ENCODE results near the gene COL20A1.
"Not testable (repeated sequence)": the region's sequence is repeated elsewhere in the genome, so short reads cannot be mapped to it uniquely, and the experiment has no call there.

COL20A1 gene

GRCh38 chr20:63375438-63375837 lies 82.5 kb downstream of the COL20A1 start:
- H3K36me3 ChIP-seq (ENCODE audit: control insufficient read depth, insufficient read depth, low read length): no peaks in the 10 kb centered on the region
- H3K9me3 ChIP-seq (ENCODE audit: control insufficient read depth, insufficient read depth, low read length): no peaks in the 10 kb centered on the region
- H3K4me3 ChIP-seq (ENCODE audit: low read depth, low read length): no peak overlapping the region
- H3K27me3 ChIP-seq (ENCODE audit: control insufficient read depth, insufficient read depth, low read length): no peaks in the 10 kb centered on the region
- no peak overlapping the region for H3K9ac ChIP-seq (ENCODE audit: low read depth, low read length)
- no peaks in the 10 kb centered on the region for H3K4me1 ChIP-seq (ENCODE audit: control insufficient read depth, insufficient read depth, low read length)

DNA sequence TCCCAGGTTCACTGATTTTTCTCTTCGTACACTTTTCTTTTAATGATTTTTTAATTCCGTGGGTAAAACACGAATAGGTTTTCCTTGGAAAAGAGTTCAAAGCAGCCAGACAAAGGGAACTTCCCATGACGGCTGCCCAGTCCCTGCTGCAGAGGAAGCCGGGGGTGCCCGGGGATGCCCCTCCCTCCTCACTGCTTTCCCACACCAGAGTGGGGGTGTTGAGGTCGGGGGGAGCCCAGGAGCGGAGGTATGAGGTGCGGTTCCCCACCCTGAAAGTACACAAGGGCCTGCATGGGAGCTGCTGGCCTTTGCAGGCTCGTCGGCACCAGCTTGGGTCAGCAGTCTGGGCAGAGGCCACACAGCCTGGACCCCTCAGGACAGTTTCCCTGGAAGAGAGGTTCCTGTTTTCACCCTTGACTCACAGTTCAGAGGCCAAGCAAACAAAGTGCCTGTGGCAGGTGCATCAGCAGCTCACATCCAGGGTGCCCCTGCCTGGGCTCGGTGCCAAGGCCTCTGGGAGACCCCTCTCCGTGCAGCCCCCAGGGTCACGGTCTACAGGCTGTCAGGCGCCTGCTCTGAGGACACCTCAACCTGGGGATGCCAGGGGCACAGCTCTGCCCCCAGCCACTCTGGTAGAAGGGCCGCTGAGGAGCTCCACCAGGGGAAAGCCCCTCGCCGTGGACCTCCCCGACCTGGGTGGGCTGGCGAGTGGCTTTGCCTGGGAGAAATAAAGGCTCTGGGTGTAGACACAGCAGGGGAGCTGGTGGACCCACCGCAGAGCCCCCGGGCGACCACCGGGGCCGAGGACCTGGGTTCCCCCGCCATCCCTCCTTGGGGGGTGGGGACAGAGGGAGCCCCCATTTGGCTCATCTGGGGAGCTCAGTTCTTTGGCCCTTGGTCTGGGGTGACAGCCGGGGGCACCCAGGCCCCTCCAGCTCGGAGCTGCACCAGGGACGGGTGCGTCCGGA lies 83.6 kb downstream of the COL20A1 start:
- Histone ChIP-seq H3K4me3 (ENCODE audit: low read depth, low read length) (no peak overlapping the region), H3K9ac (ENCODE audit: low read depth, low read length) (no peak overlapping the region), H3K27me3 (ENCODE audit: control insufficient read depth, insufficient read depth, low read length) (no peaks in the 10 kb centered on the region), H3K4me1 (ENCODE audit: control insufficient read depth, insufficient read depth, low read length) (no peaks in the 10 kb centered on the region), H3K9me3 (ENCODE audit: control insufficient read depth, insufficient read depth, low read length) (no peaks in the 10 kb centered on the region), H3K36me3 (ENCODE audit: control insufficient read depth, insufficient read depth, low read length) (no peaks in the 10 kb centered on the region)

GRCh38 chr20:63377256-63377941 lies 84.4 kb downstream of the COL20A1 start:
- H3K27me3 ChIP-seq (ENCODE audit: control insufficient read depth, insufficient read depth, low read length): no peaks in the 10 kb centered on the region

GRCh38 chr20:63377951-63378381 lies 85.0 kb downstream of the COL20A1 start:
- Histone ChIP-seq H3K9ac (ENCODE audit: low read depth, low read length) (no peak overlapping the region), H3K27me3 (ENCODE audit: control insufficient read depth, insufficient read depth, low read length) (no peaks in the 10 kb centered on the region), H3K4me1 (ENCODE audit: control insufficient read depth, insufficient read depth, low read length) (no peaks in the 10 kb centered on the region), H3K36me3 (ENCODE audit: control insufficient read depth, insufficient read depth, low read length) (no peaks in the 10 kb centered on the region), H3K9me3 (ENCODE audit: control insufficient read depth, insufficient read depth, low read length) (no peaks in the 10 kb centered on the region), H3K4me3 (ENCODE audit: low read depth, low read length) (no peak overlapping the region)

More at GRCh38 chr20:63377256-63377941, 84.4 kb downstream of the COL20A1 start:
- Histone ChIP-seq H3K4me1 (ENCODE audit: control insufficient read depth, insufficient read depth, low read length) (no peaks in the 10 kb centered on the region), H3K4me3 (ENCODE audit: low read depth, low read length) (no peak overlapping the region), H3K9me3 (ENCODE audit: control insufficient read depth, insufficient read depth, low read length) (no peaks in the 10 kb centered on the region), H3K9ac (ENCODE audit: low read depth, low read length) (no peak overlapping the region), H3K36me3 (ENCODE audit: control insufficient read depth, insufficient read depth, low read length) (no peaks in the 10 kb centered on the region)

- no peaks in the 10 kb centered on the region for H3K9me3 ChIP-seq (ENCODE audit: control insufficient read depth, insufficient read depth, low read length)
- no peaks in the 10 kb centered on the region for H3K4me1 ChIP-seq (ENCODE audit: control insufficient read depth, insufficient read depth, low read length)
- no peaks in the 10 kb centered on the region for H3K27me3 ChIP-seq (ENCODE audit: control insufficient read depth, insufficient read depth, low read length)
- no peaks in the 10 kb centered on the region for H3K36me3 ChIP-seq (ENCODE audit: control insufficient read depth, insufficient read depth, low read length)
- no peak overlapping the region for H3K4me3 ChIP-seq (ENCODE audit: low read depth, low read length)
- no peak overlapping the region for H3K9ac ChIP-seq (ENCODE audit: low read depth, low read length)
Measured at GRCh38 chr20:63378626-63379025, 85.6 kb downstream of the COL20A1 start.

DNA sequence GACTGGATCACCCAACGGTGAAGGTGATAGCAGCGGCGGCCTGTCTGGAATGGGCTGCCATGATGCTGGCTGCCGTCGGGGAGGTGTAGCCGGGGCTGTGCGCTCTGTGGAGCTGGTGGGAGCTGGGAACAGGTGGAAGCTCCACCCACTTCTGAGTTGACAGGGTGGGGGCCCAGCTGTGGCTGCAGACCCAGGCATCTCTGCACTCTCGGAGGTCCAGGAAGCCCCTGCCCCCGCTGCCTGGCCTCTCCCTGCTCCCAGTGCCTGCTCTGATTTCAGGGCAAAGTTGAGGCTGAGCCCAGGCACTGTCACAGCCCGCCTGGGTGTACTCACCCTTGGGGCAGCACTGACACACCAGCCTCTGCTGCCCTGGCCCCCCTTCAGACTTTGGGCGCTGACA lies 86.3 kb downstream of the COL20A1 start:
- Histone ChIP-seq H3K27me3 (ENCODE audit: control insufficient read depth, insufficient read depth, low read length) (no peaks in the 10 kb centered on the region), H3K9me3 (ENCODE audit: control insufficient read depth, insufficient read depth, low read length) (no peaks in the 10 kb centered on the region), H3K9ac (ENCODE audit: low read depth, low read length) (no peak overlapping the region)

DNA sequence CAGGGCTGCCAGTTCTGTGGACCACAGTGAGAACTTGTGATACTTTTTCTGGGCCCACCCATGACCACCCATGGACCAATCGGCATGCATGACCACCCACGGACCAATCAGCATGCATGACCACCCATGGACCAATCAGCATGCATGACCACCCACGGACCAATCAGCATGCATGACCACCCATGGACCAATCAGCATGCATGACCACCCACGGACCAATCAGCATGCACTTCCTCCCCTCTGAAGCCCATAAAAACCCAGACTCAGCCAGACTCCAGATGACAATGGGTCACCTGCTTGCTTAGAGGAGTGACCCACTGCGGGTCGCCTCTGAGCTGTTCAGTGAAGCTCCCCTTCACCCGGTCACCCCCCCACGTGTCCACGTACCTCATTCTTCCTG lies 86.9 kb downstream of the COL20A1 start:
- H3K4me1 ChIP-seq (ENCODE audit: control insufficient read depth, insufficient read depth, low read length); H3K4me3 ChIP-seq (ENCODE audit: low read depth, low read length); H3K36me3 ChIP-seq (ENCODE audit: control insufficient read depth, insufficient read depth, low read length); H3K27me3 ChIP-seq (ENCODE audit: control insufficient read depth, insufficient read depth, low read length); H3K9ac ChIP-seq (ENCODE audit: low read depth, low read length); H3K9me3 ChIP-seq (ENCODE audit: control insufficient read depth, insufficient read depth, low read length): not testable (repeated sequence)

More for the DNA sequence above, 86.3 kb downstream of the COL20A1 start:
- no peak overlapping the region for H3K4me3 ChIP-seq (ENCODE audit: low read depth, low read length)
- no peaks in the 10 kb centered on the region for H3K4me1 ChIP-seq (ENCODE audit: control insufficient read depth, insufficient read depth, low read length)
- H3K36me3 ChIP-seq (ENCODE audit: control insufficient read depth, insufficient read depth, low read length): no peaks in the 10 kb centered on the region

GRCh38 chr20:63380346-63380870 lies 87.4 kb downstream of the COL20A1 start:
- no peaks in the 10 kb centered on the region for H3K36me3 ChIP-seq (ENCODE audit: control insufficient read depth, insufficient read depth, low read length)
- no peaks in the 10 kb centered on the region for H3K9me3 ChIP-seq (ENCODE audit: control insufficient read depth, insufficient read depth, low read length)
- H3K4me1 ChIP-seq (ENCODE audit: control insufficient read depth, insufficient read depth, low read length): no peaks in the 10 kb centered on the region
- no peak overlapping the region for H3K9ac ChIP-seq (ENCODE audit: low read depth, low read length)
- H3K4me3 ChIP-seq (ENCODE audit: low read depth, low read length): no peak overlapping the region
- no peaks in the 10 kb centered on the region for H3K27me3 ChIP-seq (ENCODE audit: control insufficient read depth, insufficient read depth, low read length)

- Histone ChIP-seq H3K27me3 (ENCODE audit: control insufficient read depth, insufficient read depth, low read length) (no peaks in the 10 kb centered on the region), H3K9me3 (ENCODE audit: control insufficient read depth, insufficient read depth, low read length) (peaks cover 4% of the 10 kb centered on the region)
Measured at GRCh38 chr20:63381781-63382431, 88.9 kb downstream of the COL20A1 start.

GRCh38 chr20:63382551-63383300 lies 89.7 kb downstream of the COL20A1 start:
- no peak overlapping the region for H3K4me3 ChIP-seq (ENCODE audit: low read depth, low read length)

More at GRCh38 chr20:63381781-63382431, 88.9 kb downstream of the COL20A1 start:
- no peaks in the 10 kb centered on the region for H3K4me1 ChIP-seq (ENCODE audit: control insufficient read depth, insufficient read depth, low read length)
- no peak overlapping the region for H3K9ac ChIP-seq (ENCODE audit: low read depth, low read length)
- H3K36me3 ChIP-seq (ENCODE audit: control insufficient read depth, insufficient read depth, low read length): no peaks in the 10 kb centered on the region
- no peak overlapping the region for H3K4me3 ChIP-seq (ENCODE audit: low read depth, low read length)

GRCh38 chr20:63383556-63383955 lies 90.6 kb downstream of the COL20A1 start:
- Histone ChIP-seq H3K9ac (ENCODE audit: low read depth, low read length) (no peak overlapping the region), H3K9me3 (ENCODE audit: control insufficient read depth, insufficient read depth, low read length) (peaks cover 4% of the 10 kb centered on the region), H3K36me3 (ENCODE audit: control insufficient read depth, insufficient read depth, low read length) (no peaks in the 10 kb centered on the region), H3K4me1 (ENCODE audit: control insufficient read depth, insufficient read depth, low read length) (no peaks in the 10 kb centered on the region), H3K27me3 (ENCODE audit: control insufficient read depth, insufficient read depth, low read length) (no peaks in the 10 kb centered on the region), H3K4me3 (ENCODE audit: low read depth, low read length) (no peak overlapping the region)

More at GRCh38 chr20:63382551-63383300, 89.7 kb downstream of the COL20A1 start:
- no peak overlapping the region for H3K9ac ChIP-seq (ENCODE audit: low read depth, low read length)
- H3K36me3 ChIP-seq (ENCODE audit: control insufficient read depth, insufficient read depth, low read length): no peaks in the 10 kb centered on the region
- H3K27me3 ChIP-seq (ENCODE audit: control insufficient read depth, insufficient read depth, low read length): no peaks in the 10 kb centered on the region
- H3K9me3 ChIP-seq (ENCODE audit: control insufficient read depth, insufficient read depth, low read length): peaks cover 4% of the 10 kb centered on the region
- H3K4me1 ChIP-seq (ENCODE audit: control insufficient read depth, insufficient read depth, low read length): no peaks in the 10 kb centered on the region
